AG04450 (cell line): ENCODE results near the gene HOXA11. TPM values are rescaled to one million over a fixed set of nuclear protein-coding genes. Genes with fewer than 3 reads are reported as not detected.

Experiments used
- CTCF ChIA-PET: fragments of 300-600, 350-600 bp; formaldehyde crosslinking; extraction: SDS; loops from one replicate; lab custom pipeline; 2022; ENCODE audit warnings: antibody characterized with exemption, inconsistent platforms; lab: Charles Lee
- POLR2A ChIA-PET: fragments of 350-600 bp; formaldehyde crosslinking; extraction: SDS; loops from one replicate; lab custom pipeline; 2021; ENCODE audit warnings: antibody characterized with exemption, inconsistent platforms; lab: Yijun Ruan, JAX
- DNase-seq: peaks from one replicate; pipeline ENCODE4 v3.0.0-alpha.2; 2011; ENCODE audit warnings: low read depth, low spot score
- H3K27ac ChIP-seq: one replicate; pipeline ENCODE4 v1.5.1; 2012; ENCODE audit warnings: low read depth, low read length, control low read depth
- H3K27me3 ChIP-seq: one replicate; pipeline ENCODE4 v1.6.0; 2012; ENCODE audit warnings: low read length; ENCODE audit not compliant: control insufficient read depth, insufficient read depth
- H3K4me3 ChIP-seq: 2 replicates; pipeline ENCODE4 v1.5.1; 2011; ENCODE audit warnings: mild to moderate bottlenecking, low read depth, low read length, control low read depth
- H3K9me3 ChIP-seq: 2 replicates; pipeline ENCODE4 v1.5.1; 2012; ENCODE audit warnings: low read length; ENCODE audit not compliant: control insufficient read depth, insufficient read depth
- polyA plus RNA-seq: library from polyadenylated mRNA; depleted of rRNA; stranded (reverse); fragments of >200 nt; gene quantifications from 2 replicates; pipeline ENCODE4 v1.2.3, GENCODE V29; 2011
- TF ChIP-seq, protein P1 (sequence below): IDR thresholded peaks from 2 replicates; pipeline ENCODE4 v1.5.1; 2011; ENCODE audit warnings: low read depth, low read length, control low read depth, inconsistent platforms

The HOXA11 gene
- polyA plus RNA-seq, 1 experiment: 0.04 TPM

- ChIA-PET CTCF (interaction anchor here (0.5 to 3.4 kb wide), 5 partner anchors 8 to 1920 kb away, joined by 3 to 25 read pairs (median 6); no protein-coding TSS in a partner anchor), POLR2A (no interaction called here)
- Histone ChIP-seq H3K9me3 (peaks cover 20% of the 10 kb centered on the region; the same call in 1 of the 2 replicates), H3K27me3 (peaks cover 91% of the 10 kb centered on the region), H3K27ac (no peak overlapping the region), H3K4me3 (no peak overlapping the region)
- no peak for DNase-seq
- TF ChIP-seq, protein P1, sequence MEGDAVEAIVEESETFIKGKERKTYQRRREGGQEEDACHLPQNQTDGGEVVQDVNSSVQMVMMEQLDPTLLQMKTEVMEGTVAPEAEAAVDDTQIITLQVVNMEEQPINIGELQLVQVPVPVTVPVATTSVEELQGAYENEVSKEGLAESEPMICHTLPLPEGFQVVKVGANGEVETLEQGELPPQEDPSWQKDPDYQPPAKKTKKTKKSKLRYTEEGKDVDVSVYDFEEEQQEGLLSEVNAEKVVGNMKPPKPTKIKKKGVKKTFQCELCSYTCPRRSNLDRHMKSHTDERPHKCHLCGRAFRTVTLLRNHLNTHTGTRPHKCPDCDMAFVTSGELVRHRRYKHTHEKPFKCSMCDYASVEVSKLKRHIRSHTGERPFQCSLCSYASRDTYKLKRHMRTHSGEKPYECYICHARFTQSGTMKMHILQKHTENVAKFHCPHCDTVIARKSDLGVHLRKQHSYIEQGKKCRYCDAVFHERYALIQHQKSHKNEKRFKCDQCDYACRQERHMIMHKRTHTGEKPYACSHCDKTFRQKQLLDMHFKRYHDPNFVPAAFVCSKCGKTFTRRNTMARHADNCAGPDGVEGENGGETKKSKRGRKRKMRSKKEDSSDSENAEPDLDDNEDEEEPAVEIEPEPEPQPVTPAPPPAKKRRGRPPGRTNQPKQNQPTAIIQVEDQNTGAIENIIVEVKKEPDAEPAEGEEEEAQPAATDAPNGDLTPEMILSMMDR: no peak
Measured at GRCh38 chr7:27171637-27172314, 13.3 kb downstream of the HOXA11 start.

GRCh38 chr7:27171325-27171636 is 13.8 kb downstream of the HOXA11 start:
- Histone ChIP-seq H3K27me3 (peaks cover 92% of the 10 kb centered on the region), H3K9me3 (peaks cover 24% of the 10 kb centered on the region; the same call in 1 of the 2 replicates), H3K27ac (no peak overlapping the region), H3K4me3 (no peak overlapping the region)
- ChIA-PET CTCF (interaction anchor here (1.2 to 3.4 kb wide), 4 partner anchors 8 to 1279 kb away, joined by 5 to 25 read pairs (median 7); no protein-coding TSS in a partner anchor), POLR2A (no interaction called here)
- DNase-seq: no peak
- TF ChIP-seq, protein P1: no peak

- peaks cover 28% of the 10 kb centered on the region; the same call in 1 of the 2 replicates for H3K9me3 ChIP-seq
- H3K4me3 ChIP-seq: no peak overlapping the region
- CTCF ChIA-PET: interaction anchor here (1.2 to 3.4 kb wide), 5 partner anchors 9 to 1278 kb away, joined by 3 to 25 read pairs (median 6); no protein-coding TSS in a partner anchor
- no peak overlapping the region for H3K27ac ChIP-seq
- TF ChIP-seq, protein P1: no peak
- peaks cover 92% of the 10 kb centered on the region for H3K27me3 ChIP-seq
- POLR2A ChIA-PET: no interaction called here
- DNase-seq: no peak
Measured at GRCh38 chr7:27170426-27171324, 14.4 kb downstream of the HOXA11 start.

DNA sequence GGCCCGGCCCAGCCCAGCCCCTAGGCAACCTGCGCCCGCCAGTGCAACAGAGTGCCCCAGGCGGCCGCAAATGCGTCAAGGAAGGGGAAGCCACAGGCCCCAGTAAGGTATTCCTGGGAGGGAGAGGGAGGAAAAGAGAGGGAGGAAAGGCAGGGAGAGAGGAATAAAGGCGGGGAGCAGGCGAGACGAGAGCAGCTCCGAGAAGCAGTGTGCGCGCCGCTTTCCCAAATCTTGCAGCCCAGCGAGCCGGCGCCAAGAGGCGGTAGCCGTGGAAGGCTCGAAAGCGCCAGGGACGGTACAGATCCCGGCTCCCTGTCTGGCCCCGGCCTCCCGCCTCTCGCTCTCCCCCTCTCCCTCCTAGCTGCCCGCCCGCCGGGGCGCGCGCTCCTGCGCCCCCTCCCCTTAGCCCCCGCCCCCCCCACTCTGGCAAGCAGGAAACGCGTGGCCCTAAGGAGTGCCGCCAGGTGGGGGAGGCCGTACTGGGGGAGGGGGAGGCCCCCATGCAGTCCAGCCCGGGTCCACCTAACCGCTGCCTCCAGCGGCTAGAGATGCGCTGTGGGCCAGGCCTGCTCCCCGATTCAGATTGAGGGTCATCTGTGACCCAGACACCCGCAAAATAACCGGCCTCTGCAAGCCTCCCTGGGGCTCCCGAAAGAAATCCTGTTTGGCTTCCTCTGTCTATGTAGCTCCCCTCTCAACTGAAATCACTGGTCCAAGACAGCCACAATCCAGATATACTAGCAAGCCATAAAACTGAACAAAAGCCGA is 15.2 kb downstream of the HOXA11 start:
- Histone ChIP-seq H3K27ac (no peak overlapping the region), H3K4me3 (no peak overlapping the region), H3K9me3 (peaks cover 28% of the 10 kb centered on the region; the same call in 1 of the 2 replicates), H3K27me3 (peaks cover 91% of the 10 kb centered on the region)
- no peak for DNase-seq
- ChIA-PET CTCF (interaction anchor here (1.3 to 3.4 kb wide), 2 partner anchors 10 to 800 kb away, joined by 3 to 25 read pairs; no protein-coding TSS in a partner anchor), POLR2A (no interaction called here)
- TF ChIP-seq, protein P1: no peak
